HepG2 (cell line): ENCODE measurements around the gene DSN1.

Source experiments
- NCOR1 ChIP-seq: fragments of 200-600 bp; sonication (generic); IDR thresholded peaks from 2 replicates; pipeline ENCODE4 v1.7.0; 2017; ENCODE audit warnings: antibody characterized with exemption, low read length, borderline replicate concordance
- TBP ChIP-seq: sonication (generic); formaldehyde crosslinking; IDR thresholded peaks from 2 replicates; pipeline ENCODE4 v1.5.0; 2020; ENCODE audit warnings: missing genetic modification reagents
- TF ChIP-seq, protein P1 (sequence below): IDR thresholded peaks from 2 replicates; pipeline ENCODE4 v1.6.1; 2016; ENCODE audit warnings: low read depth, borderline replicate concordance

DNA sequence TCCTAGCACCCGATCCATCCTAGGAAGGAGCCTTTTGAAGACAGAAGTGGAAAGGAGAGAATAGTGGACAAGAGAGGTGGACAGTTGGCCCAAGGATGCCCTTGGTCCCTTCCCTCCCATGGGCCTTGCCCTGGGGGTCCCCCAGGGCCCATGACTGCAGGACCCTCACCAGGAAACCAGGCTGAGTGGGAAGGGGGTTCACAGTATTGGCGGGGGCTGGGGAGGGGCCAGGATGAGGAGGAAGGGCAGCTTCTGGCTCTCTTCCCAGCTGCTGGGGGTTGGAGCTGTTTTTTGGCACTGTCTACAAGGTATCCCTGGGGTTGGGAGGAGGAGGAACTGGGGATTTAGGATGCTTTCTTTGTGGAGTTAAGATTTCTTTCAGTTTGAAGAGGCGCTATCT, 4.0 kb upstream of the DSN1 start:
- no peak for TF ChIP-seq NCOR1
- no peak for TF ChIP-seq TBP (CRISPR knock-in tag)
- TF ChIP-seq, protein P1, sequence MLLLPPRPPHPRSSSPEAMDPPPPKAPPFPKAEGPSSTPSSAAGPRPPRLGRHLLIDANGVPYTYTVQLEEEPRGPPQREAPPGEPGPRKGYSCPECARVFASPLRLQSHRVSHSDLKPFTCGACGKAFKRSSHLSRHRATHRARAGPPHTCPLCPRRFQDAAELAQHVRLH (CRISPR knock-in tag), result no peak
